Measurements from ENCODE around the gene B4GALNT3.

GRCh38 chr12:546920-547845, 87.4 kb downstream of the B4GALNT3 start:
- peak; percentile 97 for TF ChIP-seq CTCF (conservative IDR thresholded peaks at IDR 0.05; ENCODE audit: low read length)
- no peak for TF ChIP-seq EZH2phosphoT487 (IDR thresholded peaks at IDR 0.05; ENCODE audit: borderline replicate concordance, low read depth, low read length)

Data from OCI-LY7 (cell line).